ENCODE data around the gene FAM177B. TPM values are rescaled to one million over a fixed set of nuclear protein-coding genes. Genes with fewer than 3 reads are reported as not detected.
A peak's percentile ranks its signal among the peaks of the same experiment; 100 is the strongest.
"Not testable (repeated sequence)": the region's sequence is repeated elsewhere in the genome, so short reads cannot be mapped to it uniquely, and the experiment has no call there.

FAM177B gene
- total and polyA plus RNA-seq, 5 experiments from 2014 or later, result 1.0 to 1.4 TPM; not detected in 3

- ATAC-seq (peak; percentile 78 to 81), DNase-seq (peak; percentile 90 to 98 (median 94))
- POLR2A ChIA-PET, result interaction anchor here (0.5 to 2.3 kb wide), 26 partner anchors 8 to 1721 kb away, joined by 3 to 55 read pairs (median 5); partner anchors contain the start of genes CAPN2, DUSP10, MIA3 and TAF1A
- Mint-ChIP-seq H3K36me3 (peaks cover 8 to 26% (median 16%) of the 10 kb centered on the region in 3 donors), H3K27me3 (no peaks in the 10 kb centered on the region), H3K27ac (peak overlapping the region; percentile 99 to 100 (median 100)), H3K9me3 (no peaks in the 10 kb centered on the region), H3K4me1 (peaks cover 8 to 59% (median 54%) of the 10 kb centered on the region in 4 donors), H3K4me3 (peak overlapping the region; percentile 96 to 100 (median 97))
Observed at GRCh38 chr1:222713091-222713961, 23.7 kb upstream of the FAM177B start.

- H3K27ac Mint-ChIP-seq, result peak overlapping the region in 7 of 10 donors; percentile 1 to 87 (median 30)
- H3K36me3 Mint-ChIP-seq, result peaks cover 10 to 45% (median 34%) of the 10 kb centered on the region in 3 donors
- no peaks in the 10 kb centered on the region for H3K9me3 Mint-ChIP-seq
- no peaks in the 10 kb centered on the region for H3K27me3 Mint-ChIP-seq
- ATAC-seq (no peak), DNase-seq (no peak)
- H3K4me1 Mint-ChIP-seq, result peaks cover 4 to 35% (median 33%) of the 10 kb centered on the region in 4 donors
- POLR2A ChIA-PET, result no interaction called here
- H3K4me3 Mint-ChIP-seq, result peak overlapping the region in 1 of 10 donors; percentile 4
Observed at GRCh38 chr1:222716393-222716792, 20.6 kb upstream of the FAM177B start.

GRCh38 chr1:222728746-222729145 lies 8.3 kb upstream of the FAM177B start:
- Mint-ChIP-seq H3K27ac (peak overlapping the region in 2 of 10 donors; percentile 20 to 34), H3K9me3 (no peaks in the 10 kb centered on the region), H3K4me3 (no peak overlapping the region), H3K27me3 (no peaks in the 10 kb centered on the region), H3K36me3 (peaks cover 18 to 93% (median 47%) of the 10 kb centered on the region in 3 donors), H3K4me1 (peaks cover 0 to 25% (median 4%) of the 10 kb centered on the region in 4 donors)
- POLR2A ChIA-PET, result interaction anchor here (0.5 kb wide), 1 partner anchor 1045 kb away, joined by 5 read pairs; no protein-coding TSS in a partner anchor
- ATAC-seq (no peak), DNase-seq (no peak)

GRCh38 chr1:222730866-222731265 lies 6.1 kb upstream of the FAM177B start:
- H3K27me3 Mint-ChIP-seq, result no peaks in the 10 kb centered on the region
- POLR2A ChIA-PET, result no interaction called here
- H3K9me3 Mint-ChIP-seq, result no peaks in the 10 kb centered on the region
- H3K27ac Mint-ChIP-seq, result peak overlapping the region in 5 of 10 donors; percentile 1 to 68 (median 41)
- ATAC-seq (no peak), DNase-seq (no peak)
- peaks cover 0 to 30% (median 4%) of the 10 kb centered on the region in 4 donors for H3K4me1 Mint-ChIP-seq
- H3K4me3 Mint-ChIP-seq, result no peak overlapping the region
- H3K36me3 Mint-ChIP-seq, result peaks cover 14 to 90% (median 36%) of the 10 kb centered on the region in 3 donors

- peak overlapping the region in 1 of 10 donors; percentile 69 for H3K4me3 Mint-ChIP-seq
- no peaks in the 10 kb centered on the region for H3K27me3 Mint-ChIP-seq
- peaks cover 0 to 32% (median 4%) of the 10 kb centered on the region in 4 donors for H3K4me1 Mint-ChIP-seq
- H3K36me3 Mint-ChIP-seq, result peaks cover 12 to 74% (median 33%) of the 10 kb centered on the region in 3 donors
- DNase-seq (no peak), ATAC-seq (no peak)
- peak overlapping the region in 5 of 10 donors; percentile 6 to 88 (median 21) for H3K27ac Mint-ChIP-seq
- no peaks in the 10 kb centered on the region for H3K9me3 Mint-ChIP-seq
- POLR2A ChIA-PET, result interaction anchor here (1.2 kb wide), 1 partner anchor 113 kb away, joined by 3 read pairs; no protein-coding TSS in a partner anchor
Observed at GRCh38 chr1:222732216-222733159, 4.5 kb upstream of the FAM177B start.

- DNase-seq (no peak), ATAC-seq (no peak)
- Mint-ChIP-seq H3K4me3 (no peak overlapping the region), H3K36me3 (peaks cover 5 to 53% (median 19%) of the 10 kb centered on the region in 3 donors), H3K27ac (peak overlapping the region in 1 of 10 donors; percentile 88), H3K9me3 (no peaks in the 10 kb centered on the region), H3K27me3 (no peaks in the 10 kb centered on the region), H3K4me1 (peaks cover 0 to 29% (median 3%) of the 10 kb centered on the region in 4 donors)
- POLR2A ChIA-PET, result no interaction called here
Observed at GRCh38 chr1:222734740-222735139, 2.3 kb upstream of the FAM177B start.

GRCh38 chr1:222736470-222736869 lies 532 bp upstream of the FAM177B start:
- POLR2A ChIA-PET, result no interaction called here
- Mint-ChIP-seq H3K9me3 (no peaks in the 10 kb centered on the region), H3K4me3 (no peak overlapping the region), H3K4me1 (peaks cover 0 to 23% (median 0%) of the 10 kb centered on the region in 4 donors), H3K36me3 (peaks cover 0 to 37% (median 8%) of the 10 kb centered on the region in 3 donors), H3K27ac (no peak overlapping the region), H3K27me3 (no peaks in the 10 kb centered on the region)
- no peak for DNase-seq
- no peak for ATAC-seq

- ATAC-seq (no peak), DNase-seq (no peak)
- no peaks in the 10 kb centered on the region for H3K27me3 Mint-ChIP-seq
- peaks cover 0 to 11% (median 0%) of the 10 kb centered on the region in 4 donors for H3K4me1 Mint-ChIP-seq
- POLR2A ChIA-PET, result interaction anchor here (0.6 to 1.2 kb wide), 2 partner anchors 11 to 35 kb away, joined by 3 read pairs; no protein-coding TSS in a partner anchor
- peak overlapping the region in 1 of 10 donors; percentile 35 for H3K27ac Mint-ChIP-seq
- no peaks in the 10 kb centered on the region for H3K9me3 Mint-ChIP-seq
- H3K36me3 Mint-ChIP-seq, result peaks cover 0 to 11% (median 0%) of the 10 kb centered on the region in 3 donors
- no peak overlapping the region for H3K4me3 Mint-ChIP-seq
Observed at GRCh38 chr1:222739465-222739864, 2.5 kb downstream of the FAM177B start.

- no peaks in the 10 kb centered on the region for H3K27me3 Mint-ChIP-seq
- ATAC-seq (no peak), DNase-seq (no peak)
- H3K27ac Mint-ChIP-seq, result peak overlapping the region in 2 of 10 donors; percentile 8 to 57
- H3K4me3 Mint-ChIP-seq, result peak overlapping the region in 1 of 10 donors; percentile 7
- H3K9me3 Mint-ChIP-seq, result no peaks in the 10 kb centered on the region
- POLR2A ChIA-PET, result interaction anchor here (1.2 kb wide), 1 partner anchor 11 kb away, joined by 3 read pairs; no protein-coding TSS in a partner anchor
- H3K36me3 Mint-ChIP-seq, result peaks cover 0 to 6% (median 0%) of the 10 kb centered on the region in 3 donors
- peaks cover 0 to 9% (median 0%) of the 10 kb centered on the region in 4 donors for H3K4me1 Mint-ChIP-seq
Observed at GRCh38 chr1:222739929-222740328, 2.9 kb downstream of the FAM177B start.

GRCh38 chr1:222741630-222742457 lies 4.8 kb downstream of the FAM177B start:
- POLR2A ChIA-PET, H3K4me1 Mint-ChIP-seq, H3K36me3 Mint-ChIP-seq, H3K9me3 Mint-ChIP-seq, H3K4me3 Mint-ChIP-seq, ATAC-seq, DNase-seq, H3K27me3 Mint-ChIP-seq: not testable (repeated sequence)
- peak overlapping the region in 4 of 10 donors; percentile 36 to 75 (median 50) for H3K27ac Mint-ChIP-seq

GRCh38 chr1:222749927-222750326 lies 12.9 kb downstream of the FAM177B start:
- no peak for ATAC-seq
- H3K27ac Mint-ChIP-seq, result peak overlapping the region in 1 of 10 donors; percentile 2
- peaks cover 0 to 5% (median 0%) of the 10 kb centered on the region in 5 donors for H3K27me3 Mint-ChIP-seq
- H3K36me3 Mint-ChIP-seq, result no peaks in the 10 kb centered on the region
- no peak for DNase-seq
- H3K4me3 Mint-ChIP-seq, result no peak overlapping the region
- H3K4me1 Mint-ChIP-seq, result peaks cover 0 to 39% (median 0%) of the 10 kb centered on the region in 4 donors
- no peaks in the 10 kb centered on the region for H3K9me3 Mint-ChIP-seq
- POLR2A ChIA-PET, result no interaction called here

All from naive thymus-derived CD8-positive, alpha-beta T cell (primary cell).